B cell (primary cell): ENCODE measurements around the gene SLC45A2. TPM values are rescaled to one million over a fixed set of nuclear protein-coding genes. Genes with fewer than 3 reads are reported as not detected.
A peak's percentile ranks its signal among the peaks of the same experiment; 100 is the strongest.

Experiments
- ATAC-seq: fragments of 200-7000 bp; cut with Tn5 transposase; one replicate; pipeline ENCODE4 v1.10.0; 2021; ENCODE audit warnings: low read depth, mild to moderate bottlenecking, moderate number of reproducible peaks, moderate library complexity
- CTCF ChIA-PET: fragments of 350-600 bp; sonication (Branson Sonifier 250); formaldehyde crosslinking; loops from one replicate; lab custom pipeline; 2021; ENCODE audit warnings: antibody characterized with exemption, inconsistent platforms; lab: Charles Lee
- POLR2A ChIA-PET: fragments of 350-600 bp; sonication (Branson Sonifier 250); formaldehyde crosslinking; loops from one replicate; lab custom pipeline; 2021; ENCODE audit warnings: antibody characterized with exemption; lab: Charles Lee
- DNase-seq: peaks from one replicate; pipeline ENCODE4 v3.0.0; 2013
- H2AFZ ChIP-seq: 2 replicates; pipeline ENCODE4 v1.6.1; 2012; ENCODE audit warnings: mild to moderate bottlenecking, low read depth, low read length; ENCODE audit not compliant: insufficient read depth, poor library complexity, severe bottlenecking
- H3K27ac ChIP-seq, 2 donors: 1 replicate in 1 of 2; 2 replicates in 1 of 2; pipeline ENCODE4 v1.5.1; 2012 to 2013; ENCODE audit warnings: low read length in 2 of 2, mild to moderate bottlenecking in 2 of 2, moderate library complexity in 1 of 2
- H3K27me3 ChIP-seq, 4 experiments: fragments of 200-600 bp in 1 of 4; sonication (generic) in 1 of 4; replicated peaks in 1 of 4; 1 replicate in 2 of 4; 2 replicates in 2 of 4; pipeline versions ENCODE4 v1.6.1 to v1.7.0; 2013 to 2016; ENCODE audit warnings: low read length in 3 of 4, mild to moderate bottlenecking in 2 of 4, mixed read lengths in 1 of 4, moderate library complexity in 1 of 4; ENCODE audit not compliant: insufficient read depth in 4 of 4, control insufficient read depth in 3 of 4; ENCODE audit errors: control extremely low read depth in 1 of 4
- H3K36me3 ChIP-seq, 2 experiments: replicated peaks in 1 of 2; 1 replicate in 1 of 2; 2 replicates in 1 of 2; pipeline versions ENCODE4 v1.6.1 to v1.7.1; 2013; ENCODE audit warnings: low read length in 1 of 2; ENCODE audit not compliant: insufficient read depth in 2 of 2, control insufficient read depth in 1 of 2; ENCODE audit errors: control extremely low read depth in 1 of 2, extremely low read depth in 1 of 2
- H3K4me1 ChIP-seq, 2 donors: fragments of 200-600 bp in 1 of 2; sonication (generic) in 1 of 2; 1 replicate in 1 of 2; 2 replicates in 1 of 2; pipeline versions ENCODE4 v1.5.1 to v1.6.1; 2013 to 2017; ENCODE audit warnings: low read length in 2 of 2; ENCODE audit not compliant: control insufficient read depth in 2 of 2, insufficient read depth in 2 of 2
- H3K4me2 ChIP-seq: replicated peaks from 2 replicates; pipeline ENCODE3; 2012; ENCODE audit warnings: mild to moderate bottlenecking, low read depth, low read length; ENCODE audit not compliant: poor library complexity, severe bottlenecking
- H3K4me3 ChIP-seq, 5 experiments: fragments of 200-600 bp in 1 of 5; sonication (generic) in 1 of 5; 1 replicate in 3 of 5; 2 replicates in 2 of 5; pipeline versions ENCODE4 v1.5.1 to v1.7.0; 2011 to 2016; ENCODE audit warnings: low read length in 4 of 5, mild to moderate bottlenecking in 4 of 5, low read depth in 2 of 5, control low read depth in 1 of 5, moderate library complexity in 1 of 5; ENCODE audit not compliant: insufficient read depth in 1 of 5; ENCODE audit errors: control extremely low read depth in 1 of 5, extremely low read depth in 1 of 5
- H3K79me2 ChIP-seq: fragments of 200-600 bp; sonication (generic); one replicate; pipeline ENCODE4 v1.6.0; 2016; ENCODE audit warnings: low read length; ENCODE audit not compliant: control insufficient read depth, insufficient read depth
- H3K9ac ChIP-seq: fragments of 200-600 bp; sonication (generic); 2 replicates; pipeline ENCODE4 v1.6.1; 2017; ENCODE audit warnings: mild to moderate bottlenecking, low read length, moderate library complexity
- H3K9me3 ChIP-seq, 3 donors: one replicate each; pipeline versions ENCODE4 v1.6.1 to v1.7.1; 2013; ENCODE audit warnings: low read length in 2 of 3; ENCODE audit not compliant: control insufficient read depth in 2 of 3, insufficient read depth in 1 of 3; ENCODE audit errors: control extremely low read depth in 1 of 3
- H4K20me1 ChIP-seq: 2 replicates; pipeline ENCODE4 v1.6.0; 2012; ENCODE audit warnings: mild to moderate bottlenecking, low read length; ENCODE audit not compliant: insufficient read depth, control insufficient read depth, poor library complexity, severe bottlenecking
- H3K27ac Mint-ChIP-seq: one replicate; pipeline ENCODE4 v1.8.0; 2021; ENCODE audit warnings: mixed read lengths
- H3K27me3 Mint-ChIP-seq: one replicate; pipeline ENCODE4 v1.8.0; 2021; ENCODE audit warnings: mixed read lengths
- H3K4me1 Mint-ChIP-seq: one replicate; pipeline ENCODE4 v1.8.0; 2021; ENCODE audit warnings: mixed read lengths
- H3K4me3 Mint-ChIP-seq: one replicate; pipeline ENCODE4 v1.8.0; 2021; ENCODE audit warnings: mixed read lengths
- H3K9me3 Mint-ChIP-seq: one replicate; pipeline ENCODE4 v1.8.0; 2022; ENCODE audit warnings: mixed read lengths; ENCODE audit not compliant: insufficient read depth
- CTCF ChIP-seq: fragments of 200-600 bp; IDR thresholded peaks from one replicate; pipeline ENCODE4 v1.8.0; 2022; ENCODE audit warnings: antibody characterized with exemption, mild to moderate bottlenecking
- EZH2 ChIP-seq: IDR thresholded peaks from 2 replicates; pipeline ENCODE4 v1.6.1; 2012; ENCODE audit warnings: borderline replicate concordance, low read depth, mild to moderate bottlenecking, moderate library complexity, low read length; ENCODE audit not compliant: insufficient read depth, poor library complexity, severe bottlenecking
- WGBS: methylation state at CpG from one replicate; pipeline ENCODE4 v1.1.5; 2013; ENCODE audit warnings: missing lambda C conversion rate; ENCODE audit not compliant: insufficient coverage; 5-methylcytosine and 5-hydroxymethylcytosine counted together
- intact Hi-C: fragments of 100-400 bp; cut with micrococcal nuclease; formaldehyde crosslinking; loops from one replicate; pipeline ENCODE4 v1.10.0; 2022
- polyA plus RNA-seq: library from polyadenylated mRNA; depleted of rRNA; stranded (reverse); fragments of >200 nt; gene quantifications from 2 replicates; pipeline ENCODE4 v1.2.3, GENCODE V29; 2012
- total RNA-seq, 2 donors: library from RNA; stranded (reverse); fragments of 120-200 nt in 1 of 2; gene quantifications; 1 replicate in 1 of 2; 2 replicates in 1 of 2; pipeline versions ENCODE4 v1.2.3 to v1.2.4, GENCODE V29; 2013 to 2022

SLC45A2 gene
- total and polyA plus RNA-seq, 2 donors (not counting 1 experiment from before 2014, with no cell fraction given) = not detected

- H3K27ac Mint-ChIP-seq = peak overlapping the region; percentile 92
- no peak for ATAC-seq
- intact Hi-C loops = loop anchor here (5.0 kb wide), 2 partner anchors 910 to 1565 kb away; partner anchors contain the start of genes BRIX1, RAD1 and ZFR
- Histone ChIP-seq H3K27me3 (no peaks in the 10 kb centered on the region), H2AFZ (peak overlapping the region; percentile 91), H3K4me1 (peaks cover 9 to 15% of the 10 kb centered on the region in 2 donors), H3K9ac (peak overlapping the region; percentile 82), H3K4me3 (peak overlapping the region; percentile 76 to 98 (median 92)), H3K36me3 (peaks cover 6 to 9% of the 10 kb centered on the region in 2 experiments), H3K79me2 (peaks cover 6% of the 10 kb centered on the region), H3K9me3 (no peaks in the 10 kb centered on the region), H4K20me1 (no peaks in the 10 kb centered on the region), H3K27ac (peak overlapping the region; percentile 72 to 77), H3K4me2 (peak overlapping the region; percentile 74)
- no peaks in the 10 kb centered on the region for H3K27me3 Mint-ChIP-seq
- H3K9me3 Mint-ChIP-seq = no peaks in the 10 kb centered on the region
- ChIA-PET POLR2A (interaction anchor here (1.2 to 2.0 kb wide), 2 partner anchors 832 to 922 kb away, joined by 3 to 5 read pairs; partner anchors contain the start of genes DNAJC21 and TTC23L), CTCF (interaction anchor here (2.1 kb wide), 1 partner anchor 10 kb away, joined by 10 read pairs; no protein-coding TSS in a partner anchor)
- 4% methylated on average over 10 of the region's 11 CpGs for WGBS
- no peak for DNase-seq
- TF ChIP-seq CTCF (no peak), EZH2 (no peak)
- peak overlapping the region; percentile 95 for H3K4me3 Mint-ChIP-seq
- H3K4me1 Mint-ChIP-seq = peaks cover 22% of the 10 kb centered on the region
These were observed 22.7 kb upstream of the SLC45A2 start for GRCh38 chr5:34007201-34007620.

- Histone ChIP-seq H3K27me3 (no peaks in the 10 kb centered on the region), H3K79me2 (peaks cover 6% of the 10 kb centered on the region), H3K4me2 (no peak overlapping the region), H2AFZ (no peak overlapping the region), H3K4me3 (no peak overlapping the region), H3K9ac (no peak overlapping the region), H3K36me3 (peaks cover 6 to 11% of the 10 kb centered on the region in 2 experiments), H3K4me1 (peaks cover 9 to 15% of the 10 kb centered on the region in 2 donors), H3K27ac (no peak overlapping the region), H4K20me1 (no peaks in the 10 kb centered on the region), H3K9me3 (no peaks in the 10 kb centered on the region)
- Mint-ChIP-seq H3K9me3 (no peaks in the 10 kb centered on the region), H3K4me3 (peak overlapping the region; percentile 40), H3K4me1 (peaks cover 22% of the 10 kb centered on the region), H3K27ac (no peak overlapping the region), H3K27me3 (no peaks in the 10 kb centered on the region)
- TF ChIP-seq CTCF (no peak), EZH2 (no peak)
- no peak for DNase-seq
- no peak for ATAC-seq
- intact Hi-C loops = loop anchor here (5.0 kb wide), 2 partner anchors 912 to 1563 kb away; partner anchors contain the start of genes BRIX1, RAD1 and ZFR
- 100% methylated on average over 2 of the region's 4 CpGs for whole genome bisulfite sequencing
- POLR2A ChIA-PET = no interaction called here
- CTCF ChIA-PET = interaction anchor here (2.1 kb wide), 1 partner anchor 8 kb away, joined by 10 read pairs; no protein-coding TSS in a partner anchor
These were observed 21.2 kb upstream of the SLC45A2 start for GRCh38 chr5:34005681-34006080.
